DOHH2 (cell line): ENCODE measurements around the gene PDE6G.

Source experiments
- EZH2phosphoT487 ChIP-seq: fragments of 200-600 bp; sonication (generic); IDR thresholded peaks from 2 replicates; pipeline ENCODE4 v1.6.1; 2017; ENCODE audit warnings: borderline replicate concordance, mild to moderate bottlenecking, antibody characterized with exemption, low read length, moderate library complexity, mixed read lengths
- TF ChIP-seq, protein P1 (sequence below): fragments of 200-600 bp; sonication (generic); IDR thresholded peaks from one replicate; pipeline ENCODE4 v1.5.1; 2014; ENCODE audit warnings: antibody characterized with exemption, mild to moderate bottlenecking, low read depth, low read length; ENCODE audit not compliant: poor library complexity, severe bottlenecking

DNA sequence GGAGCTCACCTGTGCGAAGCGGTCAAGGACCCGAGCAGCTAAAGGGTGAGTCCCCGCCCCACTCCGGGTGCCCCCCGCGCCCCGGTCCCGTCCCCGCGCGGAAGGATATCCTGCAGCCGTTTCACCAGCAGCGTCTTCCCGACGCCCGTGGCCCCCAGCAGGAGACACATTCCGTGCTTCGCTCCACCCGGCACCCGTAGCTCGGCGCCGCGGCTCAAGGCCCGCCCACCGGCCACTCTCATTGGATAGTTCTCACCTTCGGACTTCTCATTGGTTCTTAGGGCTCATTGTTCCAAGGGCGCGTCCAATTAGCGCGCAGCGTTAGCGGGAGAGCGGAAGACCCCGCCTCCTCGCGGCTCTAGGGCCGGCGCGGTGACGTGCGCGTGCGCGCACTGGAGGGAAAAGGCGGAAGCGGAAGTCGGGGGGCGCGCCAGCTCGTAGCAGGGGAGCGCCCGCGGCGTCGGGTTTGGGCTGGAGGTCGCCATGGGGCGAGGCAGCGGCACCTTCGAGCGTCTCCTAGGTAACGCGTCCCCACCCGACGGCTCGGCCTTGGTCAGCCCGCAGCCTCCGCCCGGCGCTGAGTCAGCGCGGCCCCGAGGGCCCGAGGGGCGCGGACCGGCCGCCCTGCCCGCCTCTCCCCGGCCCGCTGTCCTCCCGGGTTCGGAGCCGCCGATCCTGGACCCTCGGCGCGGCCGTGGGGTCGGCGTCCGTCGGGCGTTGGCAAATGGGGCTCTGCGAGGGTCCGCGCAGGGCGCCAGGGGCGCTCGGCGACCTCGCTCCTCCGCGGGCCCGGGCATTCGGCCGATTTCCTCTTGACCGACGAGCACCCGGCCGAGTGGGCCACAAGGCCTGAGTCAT, 27.5 kb upstream of the PDE6G start, which contains the start of the genes ARL16 and HGS:
- TF ChIP-seq, protein P1, sequence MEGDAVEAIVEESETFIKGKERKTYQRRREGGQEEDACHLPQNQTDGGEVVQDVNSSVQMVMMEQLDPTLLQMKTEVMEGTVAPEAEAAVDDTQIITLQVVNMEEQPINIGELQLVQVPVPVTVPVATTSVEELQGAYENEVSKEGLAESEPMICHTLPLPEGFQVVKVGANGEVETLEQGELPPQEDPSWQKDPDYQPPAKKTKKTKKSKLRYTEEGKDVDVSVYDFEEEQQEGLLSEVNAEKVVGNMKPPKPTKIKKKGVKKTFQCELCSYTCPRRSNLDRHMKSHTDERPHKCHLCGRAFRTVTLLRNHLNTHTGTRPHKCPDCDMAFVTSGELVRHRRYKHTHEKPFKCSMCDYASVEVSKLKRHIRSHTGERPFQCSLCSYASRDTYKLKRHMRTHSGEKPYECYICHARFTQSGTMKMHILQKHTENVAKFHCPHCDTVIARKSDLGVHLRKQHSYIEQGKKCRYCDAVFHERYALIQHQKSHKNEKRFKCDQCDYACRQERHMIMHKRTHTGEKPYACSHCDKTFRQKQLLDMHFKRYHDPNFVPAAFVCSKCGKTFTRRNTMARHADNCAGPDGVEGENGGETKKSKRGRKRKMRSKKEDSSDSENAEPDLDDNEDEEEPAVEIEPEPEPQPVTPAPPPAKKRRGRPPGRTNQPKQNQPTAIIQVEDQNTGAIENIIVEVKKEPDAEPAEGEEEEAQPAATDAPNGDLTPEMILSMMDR: no peak
- TF ChIP-seq EZH2phosphoT487: no peak
